Stimulated activated CD4-positive, alpha-beta T cell treated with anti-CD3 and anti-CD28 coated beads, Interleukin-4, amount 100 ng/mL, for 24 hours (primary cell): ENCODE measurements around the gene SLC37A3.
A peak's percentile ranks its signal among the peaks of the same experiment; 100 is the strongest.

ENCODE experiments used
- DNase-seq: peaks from one replicate; pipeline ENCODE4 v3.0.0-alpha.2; 2020

SLC37A3 gene

DNA sequence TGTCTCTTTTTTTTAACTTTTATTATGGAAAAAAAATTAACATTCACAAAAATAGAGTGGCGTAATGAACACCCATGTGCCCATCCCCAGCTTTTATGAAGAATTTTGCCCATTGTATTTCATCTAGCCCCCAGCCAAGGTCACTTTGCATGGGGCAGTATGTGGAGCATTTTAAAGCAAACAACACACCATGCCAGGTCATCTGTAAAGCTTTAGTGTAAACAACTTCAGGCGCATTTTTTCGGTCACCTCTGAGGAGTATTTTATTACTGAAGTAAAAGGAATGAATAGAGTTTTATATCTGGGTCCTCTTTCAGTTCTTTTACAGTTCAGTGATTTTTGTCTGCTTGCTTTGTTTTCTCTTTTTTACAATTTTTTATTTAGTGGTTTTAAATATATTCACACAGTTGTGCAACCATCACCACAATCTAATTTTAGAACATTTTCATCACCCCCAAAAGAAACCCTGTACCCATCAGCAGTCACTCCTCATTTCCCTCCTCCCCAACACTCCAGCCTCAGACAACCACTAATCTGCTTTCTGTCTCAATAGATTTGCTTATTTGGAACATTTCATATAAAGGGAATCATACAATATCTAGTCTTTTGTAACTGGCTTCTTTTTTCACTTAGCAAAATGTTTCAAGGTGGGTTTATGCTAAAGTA lies 87.9 kb downstream of the SLC37A3 start:
- no peak for DNase-seq

DNA sequence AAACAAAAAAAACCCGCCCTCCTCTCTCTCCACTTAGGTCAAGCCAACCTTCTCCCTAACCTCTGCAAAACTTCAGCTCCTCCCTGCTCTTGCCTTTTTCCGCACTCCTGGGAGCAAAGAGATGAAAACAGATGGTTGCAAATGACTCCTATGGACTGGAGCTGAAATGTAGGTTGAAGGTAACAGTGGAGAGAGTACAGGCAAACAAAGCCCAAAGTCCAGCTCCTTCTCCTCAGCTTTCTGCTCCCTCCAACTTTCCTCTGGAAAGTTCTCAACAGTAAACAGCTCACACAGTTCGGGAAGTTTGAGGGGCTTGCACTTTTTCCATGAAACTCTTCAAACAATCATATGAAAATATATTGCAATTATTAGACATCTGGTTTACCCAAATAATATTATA lies 90.3 kb downstream of the SLC37A3 start:
- DNase-seq, result no peak

DNA sequence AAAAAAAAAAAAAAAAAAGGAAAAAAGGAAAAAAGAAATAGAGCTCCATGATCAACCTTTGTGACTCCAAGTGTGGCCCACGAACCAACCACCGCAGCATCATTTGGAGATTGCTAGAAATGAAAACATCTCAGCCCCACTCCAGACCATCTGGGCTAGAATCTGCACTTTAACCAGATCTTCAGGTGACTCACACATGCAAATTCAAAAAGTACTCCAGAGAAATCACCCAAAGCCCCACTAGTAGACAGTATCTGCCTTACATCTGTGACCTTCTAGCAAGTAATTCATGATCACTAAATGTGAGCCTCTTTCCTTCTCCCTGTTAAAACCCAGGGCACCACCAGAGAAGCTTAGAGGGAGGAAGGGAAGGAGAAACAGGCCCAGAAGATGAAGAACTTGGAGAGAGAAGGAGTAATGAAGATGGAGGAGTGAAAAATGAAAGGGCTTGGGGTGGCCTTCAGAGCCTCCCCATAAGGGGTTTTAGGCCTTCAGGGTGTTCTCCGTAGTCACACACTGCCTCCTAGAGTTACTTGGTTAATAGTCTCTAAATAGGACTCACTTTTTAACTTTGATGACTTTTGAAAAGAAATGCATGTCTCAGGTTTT lies 94.0 kb downstream of the SLC37A3 start:
- DNase-seq, result peak; percentile 27

DNA sequence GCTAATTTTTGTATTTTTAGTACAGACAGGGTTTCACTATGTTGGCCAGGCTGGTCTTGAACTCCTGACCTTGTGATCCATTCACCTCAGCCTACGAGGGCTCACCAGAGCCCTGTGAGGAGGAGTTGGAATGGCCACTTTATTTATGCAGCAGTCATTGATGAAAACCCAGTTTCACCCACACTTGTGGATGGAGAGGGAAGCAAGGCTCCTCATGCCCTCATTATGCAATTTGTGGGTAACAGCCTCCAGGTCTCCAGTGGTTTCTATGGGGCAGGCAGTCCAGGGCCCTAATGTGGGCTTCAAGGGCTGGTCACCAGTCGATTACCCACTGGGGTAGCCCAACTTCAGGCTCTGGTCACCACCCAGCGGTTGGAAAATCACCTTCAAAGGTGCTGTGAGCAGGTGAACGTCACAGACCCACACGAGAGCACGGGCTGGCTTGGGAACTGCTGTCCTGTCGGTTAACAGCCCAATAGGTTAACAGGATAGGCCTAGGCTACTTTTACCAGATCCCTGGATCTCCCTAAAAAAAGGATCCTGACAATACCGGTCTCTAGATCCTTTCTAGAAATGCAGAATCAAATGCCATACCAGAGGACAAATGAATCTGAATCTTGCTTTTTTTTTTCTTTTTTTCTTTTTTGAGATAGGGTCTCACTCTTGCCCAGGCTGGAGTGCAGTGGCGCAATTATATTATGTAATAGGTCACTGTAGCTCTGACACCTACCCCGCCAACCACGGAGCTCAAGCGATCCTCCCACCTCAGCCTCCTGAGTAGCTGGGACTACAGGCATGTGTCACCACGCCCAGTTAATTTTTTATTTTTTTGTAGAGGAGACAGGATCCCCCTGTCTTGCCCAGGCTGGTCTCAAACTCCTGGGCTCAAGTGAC lies 97.8 kb downstream of the SLC37A3 start:
- no peak for DNase-seq

DNA sequence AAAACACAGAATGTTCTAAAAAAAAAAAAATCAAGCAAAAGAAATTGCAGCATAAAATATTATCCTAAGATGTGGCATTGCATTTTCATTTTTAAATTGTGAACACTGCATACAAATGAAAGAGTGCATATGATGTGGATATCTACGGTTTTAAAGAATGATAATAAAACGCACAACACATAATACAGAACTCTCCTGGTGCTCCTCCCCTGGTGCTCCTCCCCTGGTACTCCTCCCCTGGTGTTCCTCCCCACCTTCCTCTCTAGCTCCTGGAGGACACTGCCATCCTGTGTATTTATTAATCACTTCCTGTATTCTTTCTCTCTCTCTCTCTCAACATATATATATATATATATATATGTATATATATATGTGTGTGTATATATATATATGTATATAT lies 100.1 kb downstream of the SLC37A3 start:
- no peak for DNase-seq

DNA sequence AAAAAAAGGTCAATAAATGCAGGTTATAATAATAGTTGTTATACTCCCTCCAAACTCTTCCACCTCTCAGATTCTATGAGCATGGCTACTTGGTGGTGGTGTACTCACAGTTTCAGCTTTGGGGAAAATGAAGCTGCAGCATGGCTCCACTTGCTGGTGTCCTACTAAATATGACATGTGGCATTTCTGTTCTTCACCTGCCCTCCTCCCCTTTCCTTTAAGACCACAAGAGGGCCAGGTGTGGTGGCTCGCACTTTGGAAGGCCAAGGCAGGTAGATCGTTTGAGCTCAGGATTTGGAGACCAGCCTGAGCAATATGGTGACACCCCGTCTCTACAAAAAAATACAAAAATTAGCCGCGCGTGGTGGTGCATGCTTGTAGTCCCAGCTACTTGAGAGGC lies 101.1 kb downstream of the SLC37A3 start:
- no peak for DNase-seq

DNA sequence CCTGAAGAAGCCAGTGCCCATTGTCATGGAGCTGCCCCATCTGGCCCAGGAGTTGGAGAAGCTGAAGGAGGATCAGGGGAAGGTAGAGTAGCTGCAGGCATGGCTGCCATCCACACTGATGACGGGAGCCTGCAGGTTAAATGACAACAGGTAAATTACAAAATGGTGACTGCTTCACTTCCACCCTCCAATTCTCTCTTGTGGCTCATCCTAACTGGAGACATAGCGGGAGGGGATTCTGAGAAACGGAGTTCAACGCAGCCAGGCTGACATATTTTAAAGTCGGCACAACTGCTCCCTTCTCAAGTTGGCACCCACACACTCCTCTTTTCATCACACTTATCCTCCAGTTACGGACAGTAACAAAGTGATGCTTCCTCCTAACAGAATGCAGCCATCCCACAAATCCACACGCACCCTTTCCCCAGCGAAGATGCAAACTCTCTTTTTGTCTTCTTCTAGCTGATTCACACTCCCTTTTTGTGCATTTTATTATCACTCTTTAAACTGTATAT lies 103.0 kb downstream of the SLC37A3 start:
- DNase-seq, result no peak

DNA sequence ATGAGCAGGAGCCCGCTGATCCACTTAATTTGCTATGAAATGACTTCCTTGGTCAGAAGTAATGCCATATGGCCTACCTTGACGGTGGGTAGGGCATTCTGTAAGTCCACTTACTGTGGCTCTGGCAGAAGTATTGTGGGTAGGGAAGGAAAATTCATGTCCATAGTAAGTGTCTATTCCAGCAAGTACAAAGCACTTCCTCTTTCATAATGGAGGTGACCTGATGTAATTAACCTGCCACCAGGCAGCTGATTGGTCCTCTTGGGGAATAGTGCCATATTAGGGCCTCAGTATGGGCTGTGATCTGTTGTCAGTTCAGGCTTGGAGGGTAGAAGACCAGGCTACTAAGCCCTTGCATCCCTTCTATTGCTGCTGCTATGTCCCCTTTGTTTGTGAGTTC lies 103.9 kb downstream of the SLC37A3 start:
- no peak for DNase-seq

DNA sequence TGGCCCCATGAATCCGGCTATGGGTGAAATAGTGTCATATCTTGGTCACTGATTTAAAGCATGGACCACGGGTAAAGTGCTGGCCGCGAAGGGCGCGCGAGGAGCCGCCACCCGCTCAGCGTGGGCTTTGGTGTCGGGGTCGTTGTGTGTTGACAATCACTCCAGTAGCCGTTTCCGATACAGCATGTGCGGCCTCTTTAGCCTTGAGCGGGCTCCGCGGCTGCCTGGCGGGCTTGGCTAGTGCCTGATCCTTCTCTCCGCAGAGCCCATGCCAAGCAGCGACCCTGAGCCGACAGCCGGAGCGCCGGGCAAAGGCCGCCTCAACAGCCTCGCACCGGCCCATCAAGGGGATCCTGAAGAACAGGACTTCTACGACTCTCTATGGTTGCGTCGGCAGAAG lies 105.9 kb downstream of the SLC37A3 start:
- no peak for DNase-seq

DNA sequence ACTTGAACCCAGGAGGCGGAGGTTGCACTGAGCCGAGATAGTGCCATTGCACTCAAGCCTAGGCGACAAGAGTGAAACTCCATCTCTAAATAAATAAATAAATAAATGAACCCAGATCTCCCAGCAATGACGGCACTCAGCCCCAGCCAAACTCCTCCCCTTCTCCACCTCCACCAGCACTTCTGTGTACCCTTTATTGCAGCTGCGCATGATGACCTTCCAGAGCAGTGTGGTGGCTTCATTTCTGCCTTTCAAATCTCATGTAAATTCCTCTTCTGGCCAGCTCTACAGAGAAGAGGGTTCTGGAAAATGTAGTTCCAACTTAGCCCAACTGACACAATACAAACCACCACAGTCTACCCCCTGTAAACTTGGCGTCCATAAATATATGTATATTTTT lies 108.5 kb downstream of the SLC37A3 start:
- no peak for DNase-seq

DNA sequence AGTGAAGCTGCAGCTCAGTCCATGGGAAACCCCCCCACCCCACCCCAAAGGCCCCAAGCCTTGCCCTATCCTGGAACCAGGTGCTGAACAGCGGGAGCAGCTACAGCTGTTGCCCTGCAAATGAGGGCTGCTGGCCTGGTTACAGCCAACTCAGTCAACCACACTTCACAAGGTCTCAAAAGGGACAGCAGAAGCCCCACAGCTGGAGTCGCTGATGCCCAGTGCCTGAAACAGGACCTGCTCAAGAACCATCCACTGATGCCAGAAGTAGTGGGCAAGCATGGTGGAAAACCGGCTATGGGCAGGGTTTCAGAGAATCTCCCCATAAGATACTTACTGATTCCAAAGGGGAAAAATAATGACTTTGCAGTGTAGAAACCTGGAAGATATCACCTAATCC lies 110.3 kb downstream of the SLC37A3 start:
- DNase-seq, result no peak

DNA sequence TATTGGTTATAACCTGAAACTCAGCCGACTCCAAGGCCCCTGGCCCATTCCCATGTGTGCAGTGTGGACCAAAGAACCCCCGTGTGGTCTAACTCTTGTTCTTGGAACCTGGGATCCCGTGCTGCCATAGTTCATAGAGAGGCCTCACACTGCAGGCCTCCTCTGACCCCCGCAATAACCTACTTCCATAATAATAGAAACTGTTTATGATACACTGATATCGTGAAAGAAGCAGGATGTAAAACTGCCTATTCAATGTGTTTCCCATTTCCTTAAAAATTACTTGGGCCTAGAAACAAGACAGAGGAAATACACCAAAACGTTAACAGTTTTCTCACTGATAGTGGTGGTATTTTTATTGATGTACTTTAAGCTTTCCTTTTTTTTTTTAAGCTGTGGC lies 112.4 kb downstream of the SLC37A3 start:
- DNase-seq, result no peak

DNA sequence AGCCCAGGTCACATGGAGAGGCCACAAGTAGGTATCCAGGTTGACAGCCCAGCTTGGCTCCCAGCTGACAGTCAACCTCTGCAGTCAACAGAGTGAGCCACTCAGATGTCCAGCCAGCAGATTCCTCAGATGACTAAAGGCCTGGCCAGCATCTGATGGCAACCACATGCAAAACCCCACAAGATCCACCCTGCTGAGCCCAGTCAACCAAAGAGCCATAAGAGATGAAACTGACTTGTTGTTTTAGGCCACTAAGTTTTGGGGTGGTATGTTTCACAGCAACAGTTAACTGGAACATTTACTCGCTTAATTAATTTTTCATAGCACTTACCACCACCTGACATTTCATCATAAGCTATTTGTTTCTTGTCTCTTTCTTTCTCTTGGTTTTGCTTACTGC lies 114.3 kb downstream of the SLC37A3 start:
- DNase-seq, result no peak
